Vagina (tissue), 2 donors: ENCODE results near the gene HNRNPA2B1.

Experiments
- POLR2A ChIP-seq, 2 donors: fragments of 450-650 bp; IDR thresholded peaks; one replicate each; pipeline ENCODE4 v1.6.1; 2017; ENCODE audit warnings: antibody characterized with exemption in 2 of 2, mild to moderate bottlenecking in 2 of 2, moderate library complexity in 2 of 2
- TF ChIP-seq, protein P1 (sequence below), 3 experiments: fragments of 450-650 bp in 2 of 3; fragments of 200-600 bp in 1 of 3; sonication (generic) in 1 of 3; IDR thresholded peaks; one replicate each; pipeline ENCODE4 v1.5.1; 2017 to 2019; ENCODE audit warnings: antibody characterized with exemption in 3 of 3, mild to moderate bottlenecking in 2 of 3, moderate library complexity in 2 of 3

DNA sequence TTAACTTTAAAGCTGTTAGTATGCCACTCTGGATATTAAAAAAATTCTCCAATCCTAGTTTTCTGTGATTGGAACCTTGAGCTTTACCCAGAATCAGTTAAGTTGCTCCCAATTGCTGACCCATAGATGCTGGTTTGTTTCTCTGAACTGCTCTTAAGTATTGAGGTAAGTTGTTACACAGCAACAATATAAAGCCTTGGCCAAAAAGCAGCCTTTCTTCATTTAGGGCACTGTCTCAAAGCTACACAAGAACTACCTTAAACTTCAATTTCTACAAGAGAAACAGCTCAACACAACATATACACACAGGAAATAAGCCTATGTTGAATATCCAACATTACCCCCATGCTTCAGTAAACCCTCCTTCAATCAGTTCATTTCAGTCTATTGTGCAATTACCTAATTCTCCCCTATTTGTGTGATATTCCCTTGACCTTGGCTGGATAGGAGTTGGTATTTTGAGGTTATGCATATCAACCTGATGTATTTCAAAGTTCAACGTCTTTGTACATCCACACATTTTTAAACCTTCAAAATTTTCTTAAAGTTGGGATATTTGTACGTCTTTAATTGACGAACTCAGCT lies 11.5 kb downstream of the HNRNPA2B1 start:
- TF ChIP-seq, protein P1, sequence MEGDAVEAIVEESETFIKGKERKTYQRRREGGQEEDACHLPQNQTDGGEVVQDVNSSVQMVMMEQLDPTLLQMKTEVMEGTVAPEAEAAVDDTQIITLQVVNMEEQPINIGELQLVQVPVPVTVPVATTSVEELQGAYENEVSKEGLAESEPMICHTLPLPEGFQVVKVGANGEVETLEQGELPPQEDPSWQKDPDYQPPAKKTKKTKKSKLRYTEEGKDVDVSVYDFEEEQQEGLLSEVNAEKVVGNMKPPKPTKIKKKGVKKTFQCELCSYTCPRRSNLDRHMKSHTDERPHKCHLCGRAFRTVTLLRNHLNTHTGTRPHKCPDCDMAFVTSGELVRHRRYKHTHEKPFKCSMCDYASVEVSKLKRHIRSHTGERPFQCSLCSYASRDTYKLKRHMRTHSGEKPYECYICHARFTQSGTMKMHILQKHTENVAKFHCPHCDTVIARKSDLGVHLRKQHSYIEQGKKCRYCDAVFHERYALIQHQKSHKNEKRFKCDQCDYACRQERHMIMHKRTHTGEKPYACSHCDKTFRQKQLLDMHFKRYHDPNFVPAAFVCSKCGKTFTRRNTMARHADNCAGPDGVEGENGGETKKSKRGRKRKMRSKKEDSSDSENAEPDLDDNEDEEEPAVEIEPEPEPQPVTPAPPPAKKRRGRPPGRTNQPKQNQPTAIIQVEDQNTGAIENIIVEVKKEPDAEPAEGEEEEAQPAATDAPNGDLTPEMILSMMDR (IDR thresholded peaks at IDR 0.05): no peak
- TF ChIP-seq POLR2A (IDR thresholded peaks at IDR 0.05): no peak
